Activated naive CD4-positive, alpha-beta T cell treated with anti-CD3 and anti-CD28 coated beads, Interleukin-2, amount 50 U/mL, for 24 hours (primary cell): ENCODE results near the gene NTN3.
A peak's percentile ranks its signal among the peaks of the same experiment; 100 is the strongest.

Source experiments
- H3K27ac Mint-ChIP-seq: one replicate; pipeline ENCODE4 v1.8.0; 2021; ENCODE audit warnings: mild to moderate bottlenecking, mixed read lengths
- H3K27me3 Mint-ChIP-seq: one replicate; pipeline ENCODE4 v1.8.0; 2021; ENCODE audit warnings: mixed read lengths
- H3K36me3 Mint-ChIP-seq: one replicate; pipeline ENCODE4 v1.8.0; 2021; ENCODE audit warnings: mixed read lengths
- H3K4me1 Mint-ChIP-seq: one replicate; pipeline ENCODE4 v1.8.0; 2021; ENCODE audit warnings: mixed read lengths
- H3K4me3 Mint-ChIP-seq: one replicate; pipeline ENCODE4 v1.8.0; 2021; ENCODE audit warnings: mild to moderate bottlenecking, mixed read lengths
- H3K9me3 Mint-ChIP-seq: one replicate; pipeline ENCODE4 v1.8.0; 2021; ENCODE audit warnings: mixed read lengths

The NTN3 gene

GRCh38 chr16:2457267-2457666, 13.8 kb upstream of the NTN3 start:
- Mint-ChIP-seq H3K27me3 (no peaks in the 10 kb centered on the region), H3K4me3 (no peak overlapping the region), H3K36me3 (peaks cover 2% of the 10 kb centered on the region), H3K9me3 (no peaks in the 10 kb centered on the region), H3K4me1 (peaks cover 6% of the 10 kb centered on the region), H3K27ac (no peak overlapping the region)

- H3K36me3 Mint-ChIP-seq, result peaks cover 2% of the 10 kb centered on the region
- no peaks in the 10 kb centered on the region for H3K27me3 Mint-ChIP-seq
- H3K4me3 Mint-ChIP-seq, result no peak overlapping the region
- H3K27ac Mint-ChIP-seq, result no peak overlapping the region
- H3K9me3 Mint-ChIP-seq, result no peaks in the 10 kb centered on the region
- H3K4me1 Mint-ChIP-seq, result peaks cover 6% of the 10 kb centered on the region
These were observed 13.2 kb upstream of the NTN3 start for GRCh38 chr16:2457946-2458345.

- Mint-ChIP-seq H3K27ac (peak overlapping the region; percentile 82), H3K9me3 (no peaks in the 10 kb centered on the region), H3K4me1 (peaks cover 6% of the 10 kb centered on the region), H3K27me3 (no peaks in the 10 kb centered on the region), H3K4me3 (peak overlapping the region; percentile 91), H3K36me3 (no peaks in the 10 kb centered on the region)
These were observed 12.0 kb upstream of the NTN3 start for GRCh38 chr16:2458887-2459646.

GRCh38 chr16:2459647-2460390, 11.3 kb upstream of the NTN3 start, which contains the start of gene TEDC2:
Gene TEDC2, plus strand, starts transcription at chr16:2460109. Its CDS starts 36 bp downstream, at chr16:2460145.
- H3K4me1 Mint-ChIP-seq, result peaks cover 6% of the 10 kb centered on the region
- peak within 1 kb of the TSS; percentile 82 for H3K27ac Mint-ChIP-seq
- H3K27me3 Mint-ChIP-seq, result no peaks in the 10 kb centered on the region
- H3K36me3 Mint-ChIP-seq, result no peaks in the 10 kb centered on the region
- peak within 1 kb of the TSS; percentile 91 for H3K4me3 Mint-ChIP-seq
- H3K9me3 Mint-ChIP-seq, result no peaks in the 10 kb centered on the region

GRCh38 chr16:2460391-2460713, 10.7 kb upstream of the NTN3 start:
- H3K36me3 Mint-ChIP-seq, result no peaks in the 10 kb centered on the region
- no peak overlapping the region for H3K27ac Mint-ChIP-seq
- no peaks in the 10 kb centered on the region for H3K9me3 Mint-ChIP-seq
- peak overlapping the region; percentile 19 for H3K4me3 Mint-ChIP-seq
- no peaks in the 10 kb centered on the region for H3K27me3 Mint-ChIP-seq
- H3K4me1 Mint-ChIP-seq, result peaks cover 6% of the 10 kb centered on the region

DNA sequence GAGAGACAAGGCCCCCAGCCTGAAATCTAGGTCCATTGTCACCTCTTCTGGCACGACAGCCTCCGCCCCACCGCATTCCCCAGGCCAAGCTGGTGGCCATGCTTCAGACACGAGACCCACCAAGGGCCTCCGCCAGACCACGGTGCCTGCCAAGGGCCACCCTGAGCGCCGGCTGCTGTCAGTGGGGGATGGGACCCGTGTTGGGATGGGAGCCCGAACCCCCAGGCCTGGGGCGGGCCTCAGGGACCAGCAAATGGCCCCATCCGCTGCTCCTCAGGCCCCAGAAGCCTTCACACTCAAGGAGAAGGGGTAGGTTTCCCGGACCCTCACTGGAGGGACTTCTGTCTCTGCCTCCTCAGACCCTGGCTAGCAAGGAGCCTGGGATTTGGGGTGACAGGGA, 10.2 kb upstream of the NTN3 start:
- Mint-ChIP-seq H3K4me1 (peaks cover 6% of the 10 kb centered on the region), H3K36me3 (no peaks in the 10 kb centered on the region), H3K27ac (no peak overlapping the region), H3K9me3 (no peaks in the 10 kb centered on the region), H3K4me3 (peak overlapping the region; percentile 19), H3K27me3 (no peaks in the 10 kb centered on the region)

DNA sequence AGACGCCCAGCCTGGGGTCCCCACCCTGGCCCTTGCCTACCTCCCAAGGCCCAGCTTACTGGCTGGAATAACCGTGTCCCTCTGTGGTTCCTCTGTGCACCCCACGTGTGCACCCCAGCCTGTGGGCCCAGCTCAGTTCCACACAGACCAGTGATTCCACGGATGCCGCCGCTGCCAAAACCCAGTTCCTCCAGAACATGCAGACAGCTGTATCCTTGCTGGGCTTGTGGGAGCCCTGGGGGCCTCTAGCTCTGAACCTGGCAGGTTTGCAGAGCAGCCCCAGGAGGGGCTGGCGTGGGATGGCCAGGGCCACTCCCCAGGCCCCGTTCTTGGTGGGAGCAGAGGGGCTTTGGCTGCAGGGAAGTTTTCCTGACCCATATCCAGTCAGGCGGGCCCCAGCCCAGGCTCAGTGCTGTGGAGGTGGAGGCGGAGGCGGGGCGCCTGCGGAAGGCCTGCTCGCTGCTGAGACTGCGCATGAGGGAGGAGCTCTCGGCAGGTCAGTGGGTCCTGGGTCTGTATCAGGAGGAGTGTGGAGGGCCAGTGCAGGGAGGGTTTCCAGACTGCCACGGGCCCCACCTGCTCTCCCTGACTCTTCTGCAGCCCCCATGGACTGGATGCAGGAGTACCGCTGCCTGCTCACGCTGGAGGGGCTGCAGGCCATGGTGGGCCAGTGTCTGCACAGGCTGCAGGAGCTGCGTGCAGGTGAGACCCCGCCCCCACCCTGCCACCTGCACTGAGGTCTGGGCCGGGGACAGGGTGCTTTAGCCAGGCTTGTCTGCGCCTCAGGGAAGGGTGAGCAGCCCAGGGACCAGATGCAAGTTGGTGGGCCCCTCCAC, 8.8 kb upstream of the NTN3 start:
- Mint-ChIP-seq H3K4me1 (peaks cover 6% of the 10 kb centered on the region), H3K27ac (no peak overlapping the region), H3K4me3 (no peak overlapping the region), H3K27me3 (peaks cover 1% of the 10 kb centered on the region), H3K36me3 (no peaks in the 10 kb centered on the region), H3K9me3 (no peaks in the 10 kb centered on the region)

GRCh38 chr16:2464333-2464732, 6.8 kb upstream of the NTN3 start:
- Mint-ChIP-seq H3K27ac (no peak overlapping the region), H3K27me3 (peaks cover 6% of the 10 kb centered on the region)

DNA sequence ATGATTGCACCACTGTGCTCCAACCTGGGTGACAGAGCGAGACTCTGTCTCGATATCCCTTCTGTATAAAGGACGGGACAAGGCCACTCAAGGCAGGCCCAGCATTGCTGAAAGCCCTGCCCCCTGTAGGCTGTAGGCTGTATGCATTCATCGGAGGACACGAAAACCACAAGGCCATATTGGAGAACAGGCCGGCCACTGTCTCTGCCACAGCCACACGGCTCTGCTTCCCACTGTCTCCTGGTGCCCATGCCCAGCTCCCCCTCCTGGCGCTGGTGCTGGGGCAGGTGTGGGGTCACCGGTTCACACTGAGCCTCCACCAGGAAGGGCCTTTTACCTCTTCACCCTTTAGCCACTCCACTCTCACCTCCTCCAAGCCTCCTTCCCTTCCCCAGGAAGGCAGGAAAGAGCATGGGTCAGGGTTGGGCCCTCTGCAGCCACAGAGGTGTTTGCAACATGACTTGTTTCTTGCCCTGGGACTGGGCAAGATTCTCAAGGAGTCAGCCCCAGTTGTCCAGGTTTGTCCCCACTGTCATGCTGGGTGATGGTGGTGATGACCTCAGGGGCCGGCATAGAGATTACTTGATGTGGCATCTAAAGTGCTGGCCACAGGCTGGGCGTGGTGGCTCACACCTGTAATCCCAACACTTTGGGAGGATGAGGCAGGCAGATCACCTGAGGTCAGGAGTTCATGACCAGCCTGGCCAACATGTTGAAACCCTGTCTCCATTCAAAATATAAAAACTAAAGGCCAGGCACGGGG, 5.3 kb upstream of the NTN3 start:
- Mint-ChIP-seq H3K27me3 (peaks cover 18% of the 10 kb centered on the region), H3K4me1 (peaks cover 5% of the 10 kb centered on the region), H3K27ac (no peak overlapping the region), H3K9me3 (no peaks in the 10 kb centered on the region), H3K36me3 (no peaks in the 10 kb centered on the region), H3K4me3 (no peak overlapping the region)

More at GRCh38 chr16:2464333-2464732, 6.8 kb upstream of the NTN3 start:
- H3K9me3 Mint-ChIP-seq, result no peaks in the 10 kb centered on the region
- H3K4me1 Mint-ChIP-seq, result peaks cover 5% of the 10 kb centered on the region
- no peaks in the 10 kb centered on the region for H3K36me3 Mint-ChIP-seq
- no peak overlapping the region for H3K4me3 Mint-ChIP-seq

DNA sequence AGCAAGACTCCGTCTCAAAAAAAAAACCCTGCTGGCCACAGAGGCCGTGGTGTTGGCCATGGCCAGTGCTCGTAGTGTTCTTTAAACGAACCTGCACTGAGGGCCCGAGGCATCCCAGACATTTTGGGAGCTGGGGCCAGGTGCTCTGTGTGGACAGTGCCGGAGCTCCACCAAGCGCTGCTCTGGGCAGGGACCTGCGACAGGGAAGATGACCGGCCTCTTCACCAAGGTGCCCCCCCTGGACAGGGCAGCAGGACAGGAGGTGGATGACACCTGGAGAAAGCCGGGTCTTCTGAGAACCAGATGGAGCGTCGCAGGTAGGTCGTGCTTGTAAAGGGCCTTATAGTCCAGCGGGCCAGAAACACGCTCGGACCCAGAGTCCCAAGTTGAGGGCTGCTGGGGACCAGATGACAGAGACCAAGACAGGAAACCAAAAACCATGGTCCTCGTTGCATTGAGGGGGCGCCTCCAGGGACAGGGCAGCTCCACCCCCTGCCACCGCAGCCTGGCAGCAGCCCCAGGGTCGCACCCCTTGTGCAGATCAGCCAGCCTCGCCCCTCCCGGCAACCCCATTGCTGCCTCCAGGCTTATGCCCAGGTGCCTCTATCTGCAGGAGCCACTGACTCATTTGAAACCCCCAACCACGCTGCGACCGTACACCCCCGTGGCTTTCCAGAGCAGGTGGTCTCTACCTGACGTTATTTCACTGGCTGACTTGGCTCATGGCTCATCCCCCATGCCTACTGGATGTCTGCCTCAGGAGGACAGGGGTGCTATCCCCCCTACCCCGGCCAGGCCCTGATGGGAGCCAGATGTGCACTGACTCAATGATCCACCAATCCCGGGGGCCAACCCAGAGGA, 4.2 kb upstream of the NTN3 start:
- Mint-ChIP-seq H3K27ac (no peak overlapping the region), H3K9me3 (no peaks in the 10 kb centered on the region), H3K4me1 (peaks cover 5% of the 10 kb centered on the region), H3K4me3 (no peak overlapping the region), H3K27me3 (peaks cover 18% of the 10 kb centered on the region), H3K36me3 (no peaks in the 10 kb centered on the region)

DNA sequence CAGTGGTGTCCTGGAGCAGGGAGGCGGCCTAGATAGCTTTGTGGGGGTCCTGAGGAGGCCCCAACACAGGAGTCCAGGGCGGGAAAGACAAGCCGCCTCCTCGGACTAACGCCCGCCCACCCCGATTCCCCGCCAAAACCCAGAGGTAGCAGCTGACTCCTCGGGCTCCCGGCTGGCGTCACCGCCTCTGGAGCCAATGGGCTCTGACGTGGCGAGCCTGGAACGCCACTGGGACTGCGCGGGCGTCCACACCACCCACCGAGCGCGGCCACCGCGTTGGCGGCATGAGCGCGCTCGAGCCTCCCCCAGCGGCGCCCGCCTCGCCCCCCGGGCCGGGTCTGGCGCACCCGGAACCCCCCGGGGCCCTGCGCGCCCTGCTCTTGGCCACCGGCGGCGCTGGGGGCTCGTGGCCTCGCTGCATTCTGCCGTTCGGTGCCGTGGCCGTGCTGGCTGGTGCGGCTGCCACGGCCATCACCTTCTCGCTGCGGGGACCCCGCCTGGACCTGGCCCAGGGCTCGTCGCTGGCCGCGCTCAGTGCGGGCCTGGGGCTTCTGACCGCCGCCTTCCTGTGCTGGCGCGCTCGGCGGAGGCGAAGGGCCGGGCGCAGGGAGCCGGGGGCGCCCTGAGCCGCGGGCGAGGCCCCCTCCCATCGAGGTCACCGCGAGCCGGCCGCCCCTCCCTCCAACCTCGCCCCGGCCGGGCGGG, 3.4 kb upstream of the NTN3 start:
- Mint-ChIP-seq H3K27me3 (peaks cover 18% of the 10 kb centered on the region), H3K27ac (no peak overlapping the region), H3K36me3 (no peaks in the 10 kb centered on the region), H3K4me1 (peaks cover 5% of the 10 kb centered on the region), H3K4me3 (no peak overlapping the region), H3K9me3 (no peaks in the 10 kb centered on the region)

- H3K4me1 Mint-ChIP-seq, result peaks cover 9% of the 10 kb centered on the region
- H3K27me3 Mint-ChIP-seq, result peaks cover 22% of the 10 kb centered on the region
- no peak overlapping the region for H3K27ac Mint-ChIP-seq
- H3K4me3 Mint-ChIP-seq, result no peak overlapping the region
- H3K9me3 Mint-ChIP-seq, result no peaks in the 10 kb centered on the region
- no peaks in the 10 kb centered on the region for H3K36me3 Mint-ChIP-seq
These were observed 2.8 kb upstream of the NTN3 start for GRCh38 chr16:2468233-2468724.

- Mint-ChIP-seq H3K36me3 (no peaks in the 10 kb centered on the region), H3K27me3 (peaks cover 23% of the 10 kb centered on the region), H3K27ac (no peak overlapping the region), H3K9me3 (no peaks in the 10 kb centered on the region), H3K4me1 (peaks cover 10% of the 10 kb centered on the region), H3K4me3 (no peak overlapping the region)
These were observed 2.2 kb upstream of the NTN3 start for GRCh38 chr16:2468725-2469398.
